Urothelium cell line (cell line): ENCODE measurements around the gene TCP11.
"Not testable (repeated sequence)": the region's sequence is repeated elsewhere in the genome, so short reads cannot be mapped to it uniquely, and the experiment has no call there.

ENCODE experiments used
- DNase-seq: peaks from one replicate; pipeline ENCODE4 v3.0.0; 2011; ENCODE audit warnings: low spot score, mixed read lengths
- FAIRE-seq: peaks from 2 replicates; lab custom pipeline; 2011; peaks lifted over from hg19 to GRCh38; lab: Jason Lieb, UNC

TCP11 gene

DNA sequence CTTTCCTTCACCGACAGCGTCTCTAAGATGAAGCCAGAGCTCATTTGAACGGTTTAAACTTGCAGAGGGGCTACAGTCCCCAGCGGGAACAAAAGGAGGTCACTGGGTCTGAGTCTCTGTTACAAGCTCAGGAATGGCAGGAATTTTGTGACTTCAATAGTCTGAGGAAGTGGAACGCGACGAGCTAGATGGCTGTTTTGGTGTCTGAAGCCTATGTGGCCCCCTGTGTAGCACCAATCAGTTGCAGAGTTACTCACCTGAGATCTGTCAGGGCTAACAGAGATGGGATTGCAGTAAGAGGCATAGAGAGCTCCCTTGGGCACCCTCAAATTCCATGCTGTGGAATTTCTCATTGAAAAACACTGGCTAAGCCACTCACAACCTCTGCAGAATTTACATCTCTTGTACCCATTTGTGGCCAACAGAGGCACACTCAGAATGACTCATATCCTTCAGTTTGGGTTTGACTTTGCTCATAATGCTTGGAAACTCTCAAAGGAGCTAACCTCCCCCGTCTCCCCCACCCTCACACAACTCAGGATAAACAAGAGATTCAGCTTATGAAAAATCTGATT, 7.1 kb upstream of the TCP11 start:
- no peak for FAIRE-seq
- peak; percentile 79 for DNase-seq

DNA sequence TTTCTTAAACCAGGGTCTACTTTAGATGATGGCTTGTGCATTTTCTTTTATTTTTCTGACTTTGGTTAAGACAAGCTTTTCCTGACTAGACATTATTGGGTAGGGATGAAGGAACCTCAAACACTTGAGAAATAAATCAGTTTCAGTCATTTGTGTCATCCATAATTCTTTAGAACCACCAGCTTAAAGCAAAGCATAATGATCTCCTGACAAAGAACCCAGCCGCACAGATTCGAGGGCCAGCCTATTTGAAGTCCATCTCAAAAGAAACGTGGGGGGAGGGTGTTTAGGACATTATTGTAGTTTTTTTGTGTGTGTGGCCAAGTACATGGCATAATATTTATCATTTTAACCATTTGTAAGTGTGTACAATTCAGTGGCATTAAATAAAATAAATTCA, 6.3 kb upstream of the TCP11 start:
- DNase-seq = no peak
- no peak for FAIRE-seq

DNA sequence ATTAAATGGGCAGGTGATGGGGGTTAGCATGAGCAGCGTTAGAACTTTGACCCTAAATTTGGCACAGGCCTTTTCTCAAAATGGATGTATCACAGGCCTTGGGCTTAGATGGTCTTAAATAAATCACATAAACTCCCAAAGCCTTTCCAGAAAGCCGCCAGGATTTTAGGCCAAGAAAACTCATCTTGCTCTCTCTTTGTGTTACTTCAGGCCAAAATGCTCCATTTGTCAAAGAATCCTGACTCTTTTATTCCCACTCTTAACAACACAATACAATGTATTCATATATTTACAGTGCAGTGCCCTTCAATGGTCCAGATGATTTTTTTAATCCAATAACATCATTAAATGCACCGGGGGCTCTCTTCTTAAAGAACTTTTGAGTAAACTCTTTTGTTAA, 5.9 kb upstream of the TCP11 start:
- FAIRE-seq = no peak
- no peak for DNase-seq

DNA sequence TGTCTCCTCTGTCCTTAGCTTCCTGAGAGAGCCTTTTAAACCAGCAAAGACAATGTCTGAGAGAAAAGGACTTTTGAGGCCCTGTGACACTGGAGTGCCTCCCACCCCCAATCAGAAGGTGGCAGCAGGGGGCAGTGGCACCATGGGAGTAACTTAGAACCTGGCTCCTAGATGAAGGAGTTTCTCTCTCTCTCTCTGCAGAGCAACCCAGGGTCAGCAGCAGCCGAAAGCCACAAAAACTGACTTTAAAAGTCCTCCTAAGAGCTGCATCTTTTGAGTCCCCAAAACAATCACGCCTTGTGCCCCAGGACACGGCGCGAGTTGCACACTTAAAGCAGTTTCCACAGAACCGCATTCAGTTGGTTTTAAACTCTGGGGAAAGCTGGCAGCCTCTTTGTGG, 5.3 kb upstream of the TCP11 start:
- no peak for FAIRE-seq
- DNase-seq = peak; percentile 33

DNA sequence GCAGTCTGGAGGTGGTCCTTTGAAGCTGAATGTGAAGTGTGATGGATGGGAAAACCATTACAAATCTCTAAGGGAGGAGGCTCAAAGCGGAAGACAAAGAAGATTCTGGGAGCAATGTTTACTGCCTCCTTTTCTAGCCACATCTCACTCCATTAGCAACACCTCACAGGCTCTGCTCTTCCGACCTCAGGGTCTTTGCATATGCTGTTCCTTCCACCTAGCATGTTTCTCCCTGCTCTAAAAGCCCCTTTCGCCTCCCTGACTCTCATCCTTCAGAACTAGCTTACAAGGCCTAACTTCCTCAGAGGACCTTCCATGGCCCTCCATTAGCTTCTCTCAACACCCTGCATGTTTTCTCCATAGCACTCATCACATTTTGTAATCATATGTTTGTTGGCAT, 4.6 kb upstream of the TCP11 start:
- FAIRE-seq (no peak), DNase-seq (no peak)

DNA sequence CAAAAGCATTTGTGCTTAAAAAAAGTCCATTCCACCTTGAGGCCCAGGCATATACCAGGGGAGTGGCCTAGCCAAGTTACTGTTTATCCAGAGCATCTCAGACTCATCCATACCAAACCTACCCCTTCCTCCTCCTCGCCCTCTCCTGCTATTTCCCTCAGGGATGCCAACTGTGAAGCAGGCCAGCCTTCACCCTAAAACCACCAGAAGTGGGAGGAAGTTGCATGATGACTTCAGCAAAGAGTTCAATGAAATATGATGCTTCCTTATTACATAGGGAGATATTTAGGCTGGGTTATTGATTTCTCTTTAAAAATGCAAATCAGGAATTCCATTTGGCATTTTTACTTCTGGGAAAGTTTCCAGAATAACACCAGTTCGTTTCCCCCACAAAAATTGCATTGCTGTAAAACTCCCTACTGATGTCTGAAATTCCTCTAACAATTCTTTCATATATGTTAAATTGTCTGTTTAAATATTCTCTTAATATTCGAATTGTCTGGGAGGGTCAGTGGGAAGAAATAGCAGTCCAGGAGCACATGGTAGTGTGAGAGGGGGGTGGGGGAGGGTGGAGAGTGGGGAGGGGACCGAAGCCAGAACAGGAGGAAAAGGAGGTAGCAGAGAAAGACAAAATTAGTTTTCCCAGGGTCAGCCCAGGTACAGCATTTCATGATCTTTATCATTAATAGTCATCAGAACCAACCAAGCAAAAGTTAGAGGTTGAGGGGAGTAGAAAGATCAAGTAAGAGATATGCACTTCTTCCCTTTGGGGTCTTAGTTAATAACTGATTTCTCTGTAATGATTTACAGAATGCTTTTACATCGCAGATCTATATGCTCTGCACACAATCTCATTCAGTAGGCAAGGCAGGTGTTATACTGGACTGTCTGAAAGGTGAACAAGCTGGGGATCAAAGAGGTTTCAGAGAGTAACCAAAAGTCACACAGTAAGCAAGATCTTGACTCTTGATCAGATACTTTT, 1.7 kb upstream of the TCP11 start:
- DNase-seq (peak; percentile 21), FAIRE-seq (no peak)

DNA sequence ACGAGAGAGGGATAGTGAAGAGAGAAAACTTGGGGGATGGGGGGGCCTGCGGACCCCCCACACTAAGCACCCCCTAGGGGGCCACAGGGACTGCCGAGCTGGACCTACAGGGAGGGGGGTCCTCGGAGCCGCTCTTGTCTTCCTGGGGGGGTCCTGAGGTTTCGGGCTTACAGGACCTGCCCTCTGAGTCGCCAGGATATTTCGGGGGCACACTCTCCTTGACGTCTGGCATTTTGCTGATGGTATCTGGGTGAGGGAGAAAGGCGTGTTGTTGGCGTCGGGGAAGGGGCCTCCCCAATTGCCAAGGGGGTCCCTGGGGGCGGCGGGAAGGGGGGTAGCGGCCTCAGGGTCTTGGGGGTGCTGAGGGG, 516 bp downstream of the TCP11 start:
- FAIRE-seq (no peak), DNase-seq (no peak)

DNA sequence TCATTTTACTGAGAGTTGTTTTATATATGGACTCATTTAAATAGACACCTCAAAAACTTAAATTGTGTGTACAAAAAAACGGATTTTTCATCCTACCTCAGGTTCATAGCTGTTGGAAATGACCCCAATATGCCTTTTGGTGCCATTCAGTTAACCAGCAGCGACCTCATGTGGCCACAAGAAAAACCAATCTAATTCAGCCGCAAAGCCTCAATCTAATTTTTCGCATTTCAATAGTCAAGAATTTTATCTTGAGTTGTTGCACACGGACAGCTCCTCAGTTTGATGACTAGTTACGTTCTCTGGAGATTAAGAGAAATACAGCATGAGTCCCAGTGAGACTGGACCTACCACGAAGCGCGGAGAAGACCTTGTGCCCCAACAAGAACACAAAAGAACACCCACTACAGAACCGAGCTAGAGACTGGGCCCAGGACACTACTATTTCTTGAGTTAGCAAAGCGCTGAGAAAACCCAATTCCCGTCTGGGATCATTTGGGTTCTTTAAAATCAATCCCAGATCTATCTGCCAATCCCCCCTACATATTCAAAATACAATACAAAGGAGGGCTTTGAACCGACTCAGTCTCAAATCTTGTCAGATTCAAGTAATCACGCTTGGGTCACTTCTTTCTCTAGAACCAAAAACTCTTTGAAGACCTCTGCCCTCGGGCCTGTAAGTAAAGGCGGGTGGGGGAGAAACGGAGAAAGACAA, 1.1 kb downstream of the TCP11 start:
- FAIRE-seq (no peak), DNase-seq (peak; percentile 59)

DNA sequence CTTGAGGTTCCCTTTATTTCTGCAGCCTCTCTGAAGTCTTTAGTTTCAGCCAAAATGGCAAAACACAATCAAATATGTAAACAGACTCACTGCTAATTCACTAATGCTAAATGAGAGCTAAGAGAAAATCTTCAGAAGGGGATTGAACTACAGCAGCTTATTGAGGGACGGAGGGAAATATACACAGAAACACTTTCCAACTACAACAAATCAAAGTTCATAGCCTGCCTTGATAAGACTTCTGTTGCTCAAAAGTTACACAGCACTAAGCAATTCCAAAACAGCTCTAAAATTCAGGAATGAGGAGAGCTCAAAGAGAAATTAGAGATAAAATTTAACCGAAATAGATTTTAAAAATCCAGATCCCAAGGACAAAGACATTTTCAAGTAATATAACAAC, 1.7 kb downstream of the TCP11 start:
- DNase-seq (no peak), FAIRE-seq (no peak)

DNA sequence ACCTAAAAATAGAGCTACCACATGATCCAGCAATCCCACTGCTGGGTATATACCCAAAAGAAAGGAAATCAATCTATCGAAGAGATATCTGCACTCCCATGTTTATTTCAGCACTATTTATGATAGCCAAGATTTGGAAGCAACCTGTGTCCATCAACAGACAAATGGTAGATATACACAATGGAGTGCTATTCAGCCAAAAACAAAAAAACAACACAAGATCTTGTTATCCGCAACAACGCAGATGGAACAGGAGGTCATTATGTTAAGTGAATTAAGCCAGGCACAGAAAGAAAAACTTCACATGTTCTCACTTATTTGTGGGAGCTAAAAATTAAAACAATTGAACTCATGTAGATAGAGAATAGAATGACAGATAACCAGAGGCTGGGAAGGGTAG, 2.9 kb downstream of the TCP11 start:
- not testable (repeated sequence) for DNase-seq, FAIRE-seq

DNA sequence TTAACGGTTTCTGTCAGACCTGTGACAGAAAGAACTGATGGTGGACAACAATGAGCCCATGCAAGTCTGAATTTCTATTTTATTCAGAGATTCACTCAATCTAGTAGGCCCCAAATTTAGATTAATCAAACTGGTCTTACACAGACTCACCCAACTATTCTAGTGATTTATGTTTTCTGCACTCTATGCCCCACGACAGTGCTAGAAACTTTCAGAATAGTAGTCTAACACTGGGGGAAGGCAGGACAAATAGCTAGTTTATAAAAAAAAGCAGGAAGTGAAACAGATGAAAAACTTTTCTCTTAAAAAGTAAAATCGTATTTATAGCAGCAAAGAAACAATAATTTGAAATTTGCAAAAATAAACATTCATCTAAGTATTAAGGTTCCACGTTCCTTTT, 5.0 kb downstream of the TCP11 start:
- DNase-seq (no peak), FAIRE-seq (no peak)

DNA sequence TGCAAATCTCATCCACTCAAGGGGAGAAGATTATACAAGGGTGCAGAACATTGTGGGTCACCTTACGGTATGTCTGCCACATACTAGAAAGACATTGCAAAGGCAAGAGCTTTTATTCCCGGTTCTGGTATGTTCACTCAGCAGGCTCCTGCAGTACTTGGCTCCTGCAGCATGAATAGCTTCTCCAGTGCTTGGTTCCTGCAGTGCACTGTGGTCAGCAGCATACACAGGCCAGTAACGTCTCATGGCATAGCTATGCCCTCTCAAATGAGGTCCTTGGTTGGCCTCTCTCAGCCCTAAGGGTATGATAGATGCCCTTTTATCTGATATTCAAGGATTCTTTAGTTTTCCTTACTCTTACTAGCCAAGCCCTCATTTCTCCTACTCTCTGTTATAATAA, 12.6 kb downstream of the TCP11 start:
- DNase-seq = no peak
- no peak for FAIRE-seq

DNA sequence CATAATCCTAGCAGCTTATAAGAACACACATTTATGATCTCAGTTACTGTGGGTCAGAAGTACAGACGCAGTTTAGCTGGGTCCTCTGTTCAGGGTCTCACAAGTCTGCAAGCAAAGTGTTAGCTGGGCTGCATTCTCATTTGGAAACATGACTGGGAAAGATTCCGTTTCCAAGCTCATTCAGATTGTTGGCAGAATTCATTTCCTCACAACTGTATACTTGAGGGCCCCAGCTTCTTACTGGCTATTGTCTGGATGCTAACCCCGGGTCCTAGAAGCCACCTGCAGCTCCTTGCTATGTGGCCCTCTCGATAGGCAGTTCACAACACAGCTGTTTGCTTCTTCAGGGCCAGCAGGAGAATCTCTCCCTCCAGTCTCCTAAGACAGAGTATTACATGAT, 13.1 kb downstream of the TCP11 start:
- FAIRE-seq (no peak), DNase-seq (no peak)

DNA sequence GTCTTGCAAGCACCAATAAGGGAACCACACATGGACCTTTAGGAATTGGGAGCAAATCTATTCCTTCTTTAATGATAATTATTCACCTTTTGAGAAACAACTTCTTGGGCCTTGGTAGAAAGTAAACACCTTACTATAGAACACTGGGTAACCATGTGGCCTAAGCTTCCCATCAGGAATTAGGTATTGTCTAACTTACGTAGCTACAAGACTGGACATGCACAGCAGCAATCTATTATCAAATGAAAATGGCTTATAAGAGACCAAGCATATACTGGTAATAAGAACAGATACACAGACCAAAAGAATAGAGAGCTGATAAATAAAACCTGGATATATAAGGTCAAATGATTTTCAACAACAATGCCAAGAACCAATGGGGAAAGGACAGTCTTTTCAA, 16.8 kb downstream of the TCP11 start:
- no peak for FAIRE-seq
- DNase-seq = no peak

DNA sequence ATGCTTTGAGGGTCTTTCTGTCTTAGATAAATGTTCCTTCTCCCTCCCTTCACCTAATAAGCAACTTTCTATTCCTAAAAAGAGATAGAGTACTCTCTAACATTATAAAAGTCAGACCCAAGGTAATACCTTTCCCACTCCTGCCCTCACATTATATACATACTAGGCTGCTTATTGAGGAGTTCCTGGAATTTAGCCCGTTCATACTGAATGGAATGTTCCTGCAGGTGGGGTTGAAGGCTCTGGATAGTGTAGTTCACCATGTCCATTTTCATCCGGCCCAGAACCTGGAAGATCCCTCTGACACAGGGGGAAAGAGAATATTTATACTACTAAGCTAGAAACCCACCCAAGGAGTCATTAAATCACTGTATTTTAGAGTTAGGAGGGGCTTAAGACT, 20.4 kb downstream of the TCP11 start:
- FAIRE-seq (no peak), DNase-seq (no peak)

DNA sequence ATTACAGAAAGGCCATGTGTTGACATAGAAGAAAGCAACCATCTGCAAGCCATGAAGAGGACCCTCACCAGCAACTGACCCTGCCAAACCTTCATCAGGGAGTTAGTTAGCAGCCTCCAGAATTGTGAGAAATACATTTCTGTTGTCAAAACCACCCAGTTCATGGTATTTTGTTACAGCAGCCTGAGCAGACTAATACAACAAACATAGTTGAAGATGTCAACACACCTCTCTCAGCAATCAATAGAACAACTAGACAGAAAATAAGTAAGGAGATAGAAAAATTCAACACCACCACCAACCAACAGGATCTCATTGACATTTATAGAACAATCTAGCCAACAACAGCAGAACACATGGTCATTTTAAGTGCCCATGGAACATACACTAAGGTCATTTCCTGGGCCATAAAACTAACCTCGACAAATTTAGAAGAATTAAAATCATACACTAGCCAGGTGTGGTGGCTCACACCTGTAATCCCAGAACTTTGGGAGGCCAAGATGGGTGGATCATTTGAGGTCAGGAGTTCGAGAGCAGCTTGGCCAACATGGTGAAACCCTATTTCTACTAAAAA, 32.7 kb downstream of the TCP11 start:
- FAIRE-seq = no peak
- DNase-seq = no peak

DNA sequence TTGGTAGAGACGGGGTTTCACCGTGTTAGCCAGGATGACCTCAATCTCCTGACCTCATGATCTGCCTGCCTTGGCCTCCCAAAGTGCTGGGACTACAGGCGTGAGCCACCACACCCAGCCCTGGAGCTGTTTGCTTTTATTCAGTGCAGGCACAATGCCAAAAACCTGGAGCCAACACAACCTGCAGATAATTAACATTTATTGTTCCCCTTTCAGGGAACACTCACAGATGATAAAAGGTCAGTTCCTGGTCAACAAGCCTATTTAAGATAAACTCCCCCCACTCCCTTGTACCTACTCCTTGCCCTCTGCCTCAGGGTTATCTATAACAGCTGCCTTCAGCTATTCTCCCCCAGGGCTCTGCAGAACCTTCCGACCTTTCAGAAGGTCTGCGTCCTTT, 33.4 kb downstream of the TCP11 start:
- DNase-seq, FAIRE-seq: not testable (repeated sequence)

DNA sequence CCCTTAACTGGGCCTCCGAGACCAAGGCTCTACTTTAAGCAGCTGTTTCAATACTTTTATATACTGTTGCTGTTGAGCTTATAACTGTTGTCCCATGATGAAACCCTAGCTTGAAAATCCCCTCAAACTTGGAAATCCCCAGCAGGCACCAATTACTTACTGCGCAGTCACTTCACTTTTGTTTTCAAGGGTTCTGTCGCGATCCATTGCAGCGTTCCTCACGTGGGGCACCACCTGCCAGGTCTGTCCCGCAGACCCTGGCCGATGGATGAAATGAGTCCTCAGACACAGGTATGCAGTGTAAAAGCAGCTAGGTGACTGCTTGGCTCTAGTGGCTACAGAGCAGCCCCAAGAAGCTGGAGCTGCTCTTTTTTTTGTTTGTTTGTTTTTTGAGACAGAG, 33.9 kb downstream of the TCP11 start:
- not testable (repeated sequence) for FAIRE-seq, DNase-seq

DNA sequence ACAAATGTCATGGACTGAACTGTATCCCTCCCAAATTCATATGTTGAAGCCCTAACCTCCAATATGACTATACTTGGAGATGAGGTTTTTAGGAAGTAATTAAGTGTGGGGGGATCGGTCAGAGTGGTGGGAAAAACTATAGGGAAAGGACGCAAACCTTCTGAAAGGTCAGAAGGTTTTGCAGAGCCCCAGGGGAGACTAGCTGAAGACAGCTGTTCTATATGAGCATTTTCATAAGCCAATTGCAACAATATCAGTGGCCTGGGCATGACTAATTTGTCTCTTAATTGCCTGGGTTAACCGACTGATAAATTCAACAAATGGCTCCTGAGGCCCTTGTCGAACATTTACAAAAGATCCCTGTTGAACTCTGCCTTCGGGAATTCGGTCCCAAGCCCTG, 35.1 kb downstream of the TCP11 start:
- not testable (repeated sequence) for FAIRE-seq

DNA sequence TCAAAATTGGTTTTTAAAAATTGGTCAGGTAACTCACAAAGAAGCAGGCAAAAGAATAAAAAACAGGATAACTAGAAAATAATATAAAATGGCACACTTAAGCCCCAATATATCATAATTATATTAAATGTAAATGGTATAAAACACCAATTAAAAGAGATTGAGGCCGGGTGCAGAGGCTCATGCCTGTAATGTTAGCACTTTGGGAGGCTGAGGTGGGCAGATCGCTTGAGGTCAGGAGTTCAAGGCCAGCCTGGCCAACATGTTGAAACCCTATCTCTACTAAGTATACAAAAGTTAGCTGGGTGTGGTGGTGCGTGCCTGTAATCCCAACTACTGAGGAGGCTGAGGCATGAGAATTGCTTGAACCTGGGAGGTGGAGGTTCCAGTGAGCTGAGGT, 36.1 kb downstream of the TCP11 start:
- no peak for DNase-seq
- FAIRE-seq = no peak

More for the DNA sequence above, 35.1 kb downstream of the TCP11 start:
- not testable (repeated sequence) for DNase-seq

DNA sequence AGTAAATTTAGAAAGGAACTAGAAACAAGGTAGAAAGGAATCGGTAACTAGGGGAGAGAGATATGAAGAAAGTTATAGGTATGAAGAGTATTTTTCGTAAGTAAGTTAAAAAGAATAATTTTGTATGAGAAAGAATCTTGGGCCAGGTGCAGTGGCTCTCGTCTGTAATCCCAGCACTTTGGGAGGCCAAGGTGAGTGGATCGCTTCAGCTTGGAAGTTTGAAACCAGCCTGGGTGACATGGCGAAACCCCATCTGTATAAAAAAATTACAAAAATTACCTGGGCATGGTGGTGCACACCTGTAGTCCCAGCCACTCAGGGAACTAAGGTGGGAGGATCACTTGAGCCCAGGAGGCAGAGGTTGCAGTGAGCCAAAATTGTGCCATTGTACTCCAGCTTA, 42.0 kb downstream of the TCP11 start:
- DNase-seq = no peak
- no peak for FAIRE-seq
